RWPE1 (cell line): ENCODE results near the gene FREY1.
"Not testable (repeated sequence)": the region's sequence is repeated elsewhere in the genome, so short reads cannot be mapped to it uniquely, and the experiment has no call there.

Experiments
- CTCF ChIA-PET: fragments of 350-600 bp; sonication (Branson Sonifier 250); formaldehyde crosslinking; extraction: SDS; loops from one replicate; lab custom pipeline; 2021; lab: Yijun Ruan, JAX
- POLR2A ChIA-PET: fragments of 400-600 bp; formaldehyde crosslinking; extraction: SDS; loops from one replicate; lab custom pipeline; 2020; ENCODE audit warnings: antibody characterized with exemption; ENCODE audit not compliant: low non-redundant PET; lab: Yijun Ruan, JAX
- DNase-seq: peaks from one replicate; pipeline ENCODE4 v3.0.0; 2012; ENCODE audit warnings: low spot score
- H3K27ac ChIP-seq: fragments of 450-650 bp; 2 replicates; pipeline ENCODE4 v1.5.1; 2017
- CTCF ChIP-seq: fragments of 450-650 bp; conservative IDR thresholded peaks from 2 replicates; pipeline ENCODE4 v1.5.1; 2017; ENCODE audit warnings: low read depth, mild to moderate bottlenecking

FREY1 gene

GRCh38 chr11:45910623-45911022 is 3.6 kb upstream of the FREY1 start:
- ChIA-PET POLR2A (no interaction called here), CTCF (no interaction called here)

DNA sequence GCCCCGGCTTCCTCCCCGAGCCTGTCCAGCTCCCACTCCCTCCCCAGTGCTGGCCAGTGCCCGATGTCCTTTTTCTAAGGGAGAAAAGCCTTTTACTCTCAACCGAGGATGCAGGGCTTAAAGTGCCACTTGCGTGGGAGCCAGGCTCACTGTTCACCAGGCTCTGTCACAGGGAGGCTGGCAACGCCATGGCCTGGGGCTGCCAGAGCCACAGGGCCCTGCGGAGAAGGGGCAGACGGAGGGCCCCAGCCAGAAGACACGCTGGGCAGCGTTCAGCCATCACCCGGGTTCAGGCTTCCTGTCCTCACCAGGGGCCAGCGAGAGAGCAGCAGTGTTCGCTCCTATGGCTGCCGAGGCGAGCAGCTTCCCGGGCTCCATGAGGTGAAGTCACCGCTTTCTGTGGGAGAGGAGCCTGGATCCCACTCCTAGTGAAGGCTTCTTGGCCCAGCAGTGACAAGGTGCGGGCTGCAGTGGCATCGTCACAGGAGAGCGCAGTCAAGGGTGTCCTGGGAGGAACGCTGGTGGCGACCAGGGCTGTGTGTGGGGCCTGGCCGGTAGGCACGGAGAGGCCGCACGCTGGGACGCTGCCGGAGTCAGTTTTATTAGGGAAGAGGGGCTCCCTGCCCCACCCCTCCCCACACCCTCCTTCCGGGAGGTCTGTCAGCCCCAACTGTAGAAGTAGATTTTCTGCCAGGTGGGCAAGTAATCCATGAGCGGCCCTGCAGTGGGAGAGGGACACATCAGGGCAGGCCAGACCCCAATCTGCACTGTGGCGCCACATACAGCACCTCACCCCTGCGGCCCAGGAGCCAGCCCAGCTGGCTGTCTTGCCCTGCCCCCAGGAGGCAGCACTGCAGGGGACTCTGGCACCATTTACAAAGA is 2.8 kb upstream of the FREY1 start:
- H3K27ac ChIP-seq = peak overlapping the region; percentile 20
- POLR2A ChIA-PET = interaction anchor here (1.6 kb wide), 1 partner anchor 8 kb away, joined by 5 read pairs; the partner anchor contains the start of gene PEX16
- DNase-seq = no peak
- CTCF ChIA-PET = no interaction called here
- no peak for TF ChIP-seq CTCF

More at GRCh38 chr11:45910623-45911022, 3.6 kb upstream of the FREY1 start:
- DNase-seq = no peak
- H3K27ac ChIP-seq = peak overlapping the region; percentile 9; the same call in 1 of the 2 replicates
- TF ChIP-seq CTCF = no peak

- ChIA-PET POLR2A (interaction anchor here (1.6 kb wide), 1 partner anchor 10 kb away, joined by 5 read pairs; the partner anchor contains the start of gene PEX16), CTCF (no interaction called here)
- H3K27ac ChIP-seq = peak overlapping the region; percentile 33
- no peak for DNase-seq
- TF ChIP-seq CTCF = no peak
Observed at GRCh38 chr11:45907911-45908370, 870 bp upstream of the FREY1 start.

- DNase-seq = no peak
- POLR2A ChIA-PET = no interaction called here
- no peak for TF ChIP-seq CTCF
- H3K27ac ChIP-seq = peak overlapping the region; percentile 33; the same call in 1 of the 2 replicates
- CTCF ChIA-PET = interaction anchor here (1.0 kb wide), 1 partner anchor 59 kb away, joined by 7 read pairs; no protein-coding TSS in a partner anchor
Observed at GRCh38 chr11:45906096-45906682, 882 bp downstream of the FREY1 start.

GRCh38 chr11:45905576-45905975 is 1.5 kb downstream of the FREY1 start:
- POLR2A ChIA-PET, DNase-seq: not testable (repeated sequence)
- peak overlapping the region; percentile 33 for H3K27ac ChIP-seq
- CTCF ChIA-PET = interaction anchor here (1.0 kb wide), 1 partner anchor 59 kb away, joined by 7 read pairs; no protein-coding TSS in a partner anchor

DNA sequence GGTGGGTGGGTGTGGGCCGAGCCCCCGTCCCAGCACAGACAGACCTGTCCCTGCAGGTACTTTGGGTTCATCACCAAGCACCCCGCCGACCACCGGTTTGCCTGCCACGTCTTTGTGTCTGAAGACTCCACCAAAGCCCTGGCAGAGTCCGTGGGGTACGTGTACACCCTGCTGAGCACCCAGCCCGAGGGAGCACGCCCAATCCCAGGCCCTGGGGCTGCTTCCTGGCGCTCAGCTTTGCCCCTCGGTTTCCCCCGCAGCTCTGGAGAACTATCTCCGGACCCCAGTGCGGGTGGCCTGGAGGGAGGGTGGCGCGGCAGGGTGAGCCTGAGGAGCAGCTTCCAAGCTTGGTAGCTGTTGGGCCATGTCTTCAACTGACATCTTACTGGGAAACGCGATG is 2.0 kb downstream of the FREY1 start:
- H3K27ac ChIP-seq = peak overlapping the region; percentile 33; the same call in 1 of the 2 replicates
- no peak for DNase-seq
- ChIA-PET POLR2A (no interaction called here), CTCF (interaction anchor here (1.0 kb wide), 1 partner anchor 60 kb away, joined by 7 read pairs; no protein-coding TSS in a partner anchor)
- no peak for TF ChIP-seq CTCF
